GM18498 (cell line): ENCODE measurements around the gene GLO1.

Source experiments
- ATAC-seq: cut with Tn5 transposase; IDR thresholded peaks from one replicate; pipeline ENCODE4 v1.9.1; 2021; ENCODE audit warnings: mild to moderate bottlenecking, moderate library complexity; ENCODE audit not compliant: unreplicated experiment

Gene GLO1

DNA sequence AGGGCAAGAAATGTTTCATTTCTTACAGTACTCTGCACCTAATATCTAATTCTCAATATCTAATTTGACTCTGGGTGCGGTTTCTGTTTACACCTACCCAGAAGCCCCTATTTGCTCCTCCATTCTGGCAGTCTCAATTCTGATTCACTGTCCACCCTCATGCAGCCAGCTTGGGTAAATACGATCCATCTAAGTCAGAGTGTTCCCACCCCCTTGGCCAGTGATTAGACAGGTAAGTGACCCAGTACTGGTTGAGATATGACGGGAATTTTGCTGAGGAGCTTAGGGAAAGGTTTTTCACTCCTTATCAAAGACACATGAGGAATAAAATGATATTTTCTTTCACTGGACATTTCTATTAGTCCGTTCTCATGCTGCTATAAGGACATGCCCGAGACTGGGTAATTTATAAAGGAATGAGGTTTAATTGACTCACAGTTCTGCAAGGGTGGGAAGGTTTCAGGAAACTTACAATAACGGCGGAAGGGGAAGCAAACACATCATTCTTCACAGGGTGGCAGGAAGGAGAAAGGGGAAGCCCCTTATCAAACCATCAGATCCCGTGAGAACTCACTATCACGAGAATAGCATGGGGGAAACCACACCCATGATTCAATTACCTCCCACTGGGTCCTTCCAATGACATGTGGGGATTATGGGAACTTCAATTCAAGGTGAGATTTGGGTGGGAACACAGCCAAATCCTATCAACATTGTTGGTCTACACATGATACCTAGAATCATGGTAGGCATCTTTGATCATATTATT, 29.4 kb downstream of the GLO1 start:
- ATAC-seq: no peak

DNA sequence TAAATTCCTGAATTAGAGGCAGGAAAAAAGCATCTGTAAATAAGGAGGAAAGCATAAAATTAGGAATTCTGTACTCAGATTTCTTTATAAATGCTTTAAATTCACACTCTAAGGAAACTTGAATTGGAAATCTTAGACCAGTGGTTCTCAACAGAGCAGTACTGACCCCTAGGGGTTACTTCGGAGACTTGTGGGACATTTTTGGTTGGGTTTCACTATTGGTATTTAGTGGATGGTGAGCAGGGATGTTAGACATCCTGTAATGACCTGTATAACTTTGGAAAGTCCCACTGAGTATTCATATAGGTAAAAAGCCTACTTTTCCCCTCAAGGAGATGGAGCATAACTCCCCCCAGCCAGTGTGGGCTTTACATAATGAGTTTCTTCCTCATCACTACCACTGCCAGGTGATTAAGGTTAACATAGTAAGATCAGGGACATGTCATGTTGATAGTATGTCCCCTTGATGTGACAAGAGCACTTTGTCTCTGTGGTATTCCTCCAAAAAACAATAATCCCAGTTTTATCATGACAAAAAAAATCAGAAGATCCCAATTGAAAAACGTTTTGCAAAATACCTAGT, 31.0 kb downstream of the GLO1 start:
- peak; percentile 81 for ATAC-seq

DNA sequence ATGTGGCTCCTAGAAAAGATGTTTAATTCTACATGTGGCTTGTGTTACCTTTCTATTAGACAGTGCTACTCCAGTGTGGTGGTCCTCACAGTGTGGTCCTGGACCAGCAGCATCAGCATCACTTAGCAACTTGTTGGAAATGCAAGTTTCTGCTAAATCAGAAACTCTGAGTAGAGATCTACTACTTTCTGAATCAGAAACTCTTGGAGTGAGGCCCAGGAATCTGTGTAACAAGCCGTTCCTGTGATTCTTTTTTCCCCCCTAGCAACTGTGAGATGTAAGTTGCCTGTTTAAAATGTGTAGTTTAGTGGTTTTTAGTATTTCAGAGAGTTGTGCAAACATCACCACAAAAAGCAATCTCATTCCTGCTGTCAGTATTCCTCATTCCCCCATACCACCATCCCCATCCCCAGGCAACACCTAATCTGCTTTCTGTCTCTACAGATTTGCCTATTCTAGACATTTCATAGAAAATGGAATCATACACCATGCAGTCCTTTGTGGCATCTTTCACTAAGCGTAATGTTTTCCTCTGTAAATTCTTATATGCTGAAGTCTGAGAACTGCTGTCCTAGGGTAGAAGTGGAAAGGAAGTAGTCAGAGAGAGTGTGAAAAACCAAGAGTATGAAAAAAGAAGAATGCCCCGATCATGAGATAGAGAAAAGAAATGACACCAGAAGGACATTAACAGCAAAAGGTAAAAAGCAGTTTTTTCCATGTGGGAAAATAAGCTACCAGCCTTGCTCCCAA, 44.4 kb downstream of the GLO1 start:
- no peak for ATAC-seq

DNA sequence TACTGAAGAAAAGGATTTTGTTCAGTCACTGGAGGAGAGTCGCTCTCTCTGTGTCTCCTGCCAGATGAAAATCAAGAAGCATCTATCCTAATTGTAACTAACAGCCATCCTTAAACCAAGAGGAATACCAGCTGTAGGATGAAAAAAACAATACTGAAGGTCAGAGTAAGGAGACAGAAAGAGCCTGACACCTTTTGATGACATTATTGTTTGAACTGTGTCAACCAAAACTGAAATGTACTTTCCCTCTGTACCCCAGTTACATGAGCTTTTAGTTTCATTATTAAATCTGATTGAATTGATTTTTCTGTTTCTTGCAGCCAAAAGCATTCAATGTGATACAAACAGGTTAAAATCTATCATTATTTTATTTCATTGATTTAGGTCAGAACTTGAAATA, 46.0 kb downstream of the GLO1 start:
- no peak for ATAC-seq

DNA sequence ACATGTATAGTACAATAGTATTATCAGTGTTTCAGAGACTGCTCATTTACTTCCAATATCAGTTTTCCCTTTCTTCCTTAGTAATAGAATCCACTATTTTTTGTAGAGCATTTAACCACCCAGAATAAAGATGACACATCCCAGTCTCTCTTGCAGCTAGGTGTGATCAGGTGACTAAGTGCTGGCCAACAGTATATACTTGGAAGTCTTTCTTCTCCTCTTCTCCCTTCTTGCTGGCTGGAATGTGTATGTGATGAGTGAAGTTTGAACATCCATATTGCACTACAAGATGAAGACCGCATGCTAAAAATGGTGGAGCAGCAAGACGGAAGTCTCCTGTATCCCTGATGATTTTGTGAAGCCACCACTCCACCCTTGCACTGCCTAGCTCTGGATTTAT, 48.7 kb downstream of the GLO1 start:
- ATAC-seq: no peak

DNA sequence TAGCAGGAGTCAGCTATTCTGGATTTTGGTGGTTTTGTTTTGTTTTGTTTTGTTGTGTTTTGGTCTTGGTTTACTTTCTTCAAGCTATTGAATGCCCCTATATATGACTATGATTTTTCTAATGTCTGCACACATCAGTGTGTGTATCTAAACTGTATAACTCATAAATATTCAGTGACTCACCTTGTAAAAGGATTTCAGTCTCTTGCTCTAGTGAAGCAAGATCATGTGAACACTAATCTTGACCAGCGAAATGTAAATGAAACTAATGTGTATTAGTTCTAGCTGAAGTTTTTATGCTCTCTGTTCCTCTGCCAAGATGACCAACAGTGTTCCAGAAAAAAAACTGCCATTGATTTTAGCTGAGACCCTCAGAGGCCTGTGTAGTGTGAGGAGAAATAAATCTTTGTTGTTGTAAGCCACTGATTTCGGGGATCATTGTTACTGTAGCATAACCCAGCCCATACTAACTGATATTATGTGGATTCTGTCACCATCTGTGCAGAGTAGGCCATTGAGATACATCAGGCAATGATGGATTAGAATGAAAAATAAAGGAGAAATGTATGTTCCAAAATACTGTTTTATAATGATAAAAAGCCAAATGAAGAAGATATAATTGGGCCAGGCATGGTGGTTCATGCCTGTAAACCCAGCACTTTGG, 51.7 kb downstream of the GLO1 start:
- no peak for ATAC-seq

DNA sequence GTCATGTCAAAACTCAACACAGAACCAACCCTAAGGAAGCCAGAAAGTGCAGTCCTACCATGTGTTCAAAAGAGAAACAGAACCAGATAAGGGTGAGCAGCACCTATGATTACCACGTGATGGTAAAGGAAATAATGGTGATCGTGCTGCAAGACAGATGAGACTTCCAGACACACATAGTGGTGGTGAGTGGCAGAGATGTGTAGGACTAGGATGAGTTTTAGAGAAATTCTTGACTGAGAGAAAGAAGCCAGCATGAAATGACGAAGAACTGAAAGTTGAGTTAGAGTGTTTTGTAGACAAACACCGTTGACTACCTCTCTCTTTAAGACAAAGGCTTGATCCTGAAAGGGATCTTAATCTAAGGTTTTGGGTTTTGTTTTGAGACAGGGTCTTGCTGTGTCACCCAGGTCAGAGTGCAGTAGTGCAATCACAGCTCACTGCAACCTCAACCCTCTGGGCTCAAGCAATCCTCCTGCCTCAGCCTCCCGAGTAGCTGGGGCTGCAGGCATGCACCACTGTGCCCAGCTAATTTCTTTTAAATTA, 52.7 kb downstream of the GLO1 start:
- ATAC-seq: no peak

DNA sequence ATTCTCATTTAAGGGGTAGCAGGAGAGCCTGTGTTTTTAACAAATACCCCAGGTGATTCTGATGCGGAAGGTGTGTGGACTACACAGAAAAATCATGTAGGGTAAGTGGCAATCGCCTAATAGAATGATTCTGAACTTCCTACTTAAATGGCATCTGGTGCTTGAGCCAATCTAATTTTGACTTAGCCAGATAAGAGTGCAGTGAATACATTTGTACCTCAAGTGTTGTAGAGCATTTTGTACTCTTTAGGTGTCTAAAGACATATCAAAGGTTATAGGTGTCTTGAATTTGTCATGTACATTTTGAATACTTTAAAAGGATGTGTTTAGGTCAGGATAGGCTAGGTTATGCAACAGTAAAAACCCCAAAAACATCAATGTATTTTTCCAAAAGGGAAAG, 53.2 kb downstream of the GLO1 start:
- ATAC-seq: no peak

DNA sequence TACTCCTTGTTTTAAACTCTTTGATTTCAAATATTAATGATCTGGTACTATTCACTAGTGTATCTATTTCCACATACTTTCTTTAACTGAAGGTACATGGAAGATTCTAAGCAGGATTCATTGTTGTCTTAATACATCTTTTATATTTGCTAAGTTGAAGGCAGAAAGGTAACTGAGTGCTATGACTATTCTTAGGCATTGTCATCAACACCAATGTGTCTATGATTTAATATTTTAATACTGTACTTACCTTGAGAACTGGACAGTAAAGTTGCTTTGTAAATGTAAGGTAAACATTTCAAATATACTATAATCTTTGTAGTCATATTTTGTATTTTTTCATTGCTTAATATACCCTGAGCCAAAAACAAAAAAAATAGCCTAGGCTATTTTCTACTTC, 54.3 kb downstream of the GLO1 start:
- no peak for ATAC-seq

DNA sequence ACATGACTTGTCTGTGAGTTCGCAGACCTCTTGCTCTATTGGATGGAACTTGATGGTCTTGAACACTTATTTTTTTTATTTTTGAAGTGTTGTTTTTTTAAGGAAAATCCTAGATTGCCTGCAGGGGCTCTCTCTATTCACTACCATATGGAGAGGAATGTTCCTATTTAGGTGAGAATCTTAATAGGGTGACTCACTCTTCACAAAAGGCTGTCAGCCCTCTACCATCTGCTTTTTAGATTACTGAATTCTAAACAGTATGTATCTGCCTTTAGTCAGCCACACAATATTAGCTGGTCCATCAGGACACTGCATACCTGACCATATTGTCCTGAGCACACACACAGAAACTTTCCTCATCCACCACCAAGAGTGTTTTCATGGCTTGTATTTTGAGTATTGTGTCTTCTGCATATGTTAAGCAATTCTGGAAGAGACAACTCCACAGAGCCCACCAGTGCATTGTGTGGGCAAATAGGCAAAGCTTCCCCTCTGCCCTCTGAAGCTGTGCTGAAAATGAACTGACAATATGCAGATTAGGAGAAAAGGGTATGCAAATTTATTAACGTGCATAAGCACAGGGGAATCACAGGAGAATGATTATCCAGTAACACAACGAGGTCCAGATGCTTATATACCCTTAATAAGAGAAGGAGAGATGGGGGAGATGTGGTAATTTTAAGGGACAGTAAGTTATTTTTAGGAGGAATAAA, 56.6 kb downstream of the GLO1 start:
- no peak for ATAC-seq

DNA sequence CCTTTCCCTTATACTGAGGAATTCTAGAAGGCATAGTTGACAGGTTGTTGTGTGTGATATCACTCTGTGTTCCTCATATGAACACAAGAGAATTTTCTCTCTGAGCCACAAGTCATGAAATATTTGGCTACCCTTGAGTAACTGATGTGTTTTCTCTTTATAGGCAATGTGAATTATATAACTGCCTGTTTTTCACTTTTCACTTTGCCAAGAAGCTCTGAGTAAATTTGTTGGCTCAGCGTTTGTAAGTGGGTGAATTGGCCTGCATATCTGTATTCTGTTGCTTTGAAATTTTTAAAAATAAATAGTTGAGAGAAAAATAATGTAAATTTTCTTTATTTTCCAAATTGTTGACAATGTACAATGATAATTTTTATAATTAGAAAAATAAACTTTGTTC, 58.0 kb downstream of the GLO1 start:
- no peak for ATAC-seq

DNA sequence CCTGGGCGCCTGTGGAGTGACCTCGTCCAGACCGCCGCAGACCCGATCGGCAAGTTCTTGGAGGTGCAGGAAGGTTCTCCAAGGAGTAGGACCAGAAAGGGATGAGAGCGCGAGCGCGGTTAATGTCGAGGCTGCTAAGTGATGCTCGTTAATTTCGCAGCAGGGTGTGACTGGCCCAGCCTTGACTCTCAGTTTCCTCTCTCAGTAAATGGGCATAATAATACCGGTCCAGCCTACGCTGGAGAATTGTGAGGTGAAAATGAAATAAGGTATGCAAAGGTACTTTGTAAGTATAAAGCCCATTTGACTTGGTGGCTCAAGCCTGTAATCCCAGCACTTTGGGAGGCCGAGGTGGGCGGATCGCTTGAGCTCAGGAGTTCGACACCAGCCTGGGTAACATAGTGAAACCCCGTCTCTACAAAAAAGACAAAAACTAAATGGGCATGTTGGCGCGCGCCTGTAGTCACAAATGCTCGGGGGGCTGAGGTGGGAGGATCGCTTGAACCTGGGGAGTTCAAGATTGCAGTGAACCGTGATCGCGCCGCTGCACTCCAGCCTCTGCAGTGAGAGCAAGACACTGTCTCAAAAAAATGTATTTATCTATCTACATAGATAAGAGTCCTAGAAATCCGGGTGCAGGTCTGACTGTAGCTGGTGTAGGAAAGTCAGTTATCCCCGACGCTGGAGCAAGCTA, 62.6 kb downstream of the GLO1 start:
- ATAC-seq: peak; percentile 11

DNA sequence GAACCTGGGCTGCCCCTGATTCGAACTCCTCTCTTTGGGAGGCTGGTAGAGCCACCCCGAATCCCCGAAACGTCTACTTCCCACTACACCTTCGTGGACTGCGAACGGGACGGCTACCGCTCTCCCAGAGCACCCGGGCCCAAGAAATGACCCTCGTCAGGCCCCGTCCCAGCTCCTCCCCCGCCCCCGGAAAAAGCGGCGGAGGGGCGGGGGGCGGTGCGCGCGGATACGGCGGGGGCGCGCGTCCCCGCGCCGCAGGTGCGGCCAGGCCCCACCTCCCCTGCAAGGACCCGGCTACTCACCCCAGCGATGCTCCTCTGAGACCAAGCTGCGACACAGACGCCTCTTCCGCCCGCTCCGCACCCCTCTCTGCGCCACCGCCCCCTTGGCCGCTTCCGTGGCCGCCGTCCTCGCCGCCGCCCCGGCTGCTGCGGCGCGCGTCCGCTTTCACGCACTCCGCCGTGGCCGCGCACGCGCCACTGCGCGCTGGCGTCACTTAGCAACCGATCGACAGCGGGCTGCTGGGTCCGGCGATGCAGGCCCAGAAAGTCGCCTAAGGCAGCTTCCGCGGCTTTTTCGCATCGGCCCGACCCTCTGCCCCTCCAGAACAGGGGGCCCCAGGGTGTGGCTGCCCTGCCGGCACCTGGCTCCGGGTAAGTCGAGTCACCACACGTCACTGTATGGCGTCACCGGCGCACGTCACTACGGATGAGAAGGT, 63.3 kb downstream of the GLO1 start, which contains the start of gene BTBD9:
TSS of gene BTBD9 (minus strand) at position 432 of the 718 bp plus-strand sequence.
- peak; percentile 87 for ATAC-seq

DNA sequence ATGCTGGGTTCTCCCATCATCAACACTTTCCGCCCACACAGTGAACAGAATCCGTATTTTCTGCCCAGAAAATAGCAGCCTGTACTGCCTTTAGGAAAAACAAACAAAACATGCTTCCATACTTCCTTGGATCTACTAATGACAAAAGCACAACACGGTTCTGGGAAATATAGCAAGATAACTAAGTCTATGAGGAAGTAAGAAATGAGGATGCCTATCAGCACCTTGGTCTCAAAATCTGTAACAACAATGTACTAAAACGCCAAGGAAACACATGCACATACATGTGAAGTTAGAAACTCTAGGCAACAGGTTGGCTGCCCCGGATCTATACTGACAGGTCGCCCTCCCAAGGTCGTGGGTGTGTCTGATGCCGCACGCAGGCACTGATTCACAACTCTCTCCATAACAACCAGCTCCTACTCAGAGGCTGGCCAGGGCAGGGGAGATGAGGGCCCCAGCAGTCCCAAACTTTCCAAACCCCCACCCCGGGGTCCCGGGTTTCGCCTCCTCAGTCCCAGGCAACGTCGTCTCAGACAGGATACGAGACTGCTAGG, 63.9 kb downstream of the GLO1 start:
- peak; percentile 25 for ATAC-seq

DNA sequence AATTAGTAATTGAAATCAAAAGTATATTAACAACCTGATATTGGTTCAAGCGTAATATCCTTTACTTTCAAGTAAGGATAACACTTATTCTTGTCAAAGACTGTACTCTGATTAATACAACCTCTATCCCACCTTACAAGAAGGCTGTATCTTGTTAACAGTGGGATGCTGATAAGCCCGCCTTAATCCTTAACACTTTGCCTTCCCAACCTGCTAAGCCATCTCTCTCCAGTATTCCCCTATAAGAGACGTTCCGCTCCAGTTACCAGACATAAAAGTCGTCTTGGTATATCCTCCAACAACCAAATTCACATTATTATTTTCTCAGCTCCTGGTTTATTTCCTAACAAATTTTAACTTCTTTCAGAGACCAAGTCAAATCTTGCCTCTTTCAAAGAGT, 65.2 kb downstream of the GLO1 start:
- no peak for ATAC-seq

DNA sequence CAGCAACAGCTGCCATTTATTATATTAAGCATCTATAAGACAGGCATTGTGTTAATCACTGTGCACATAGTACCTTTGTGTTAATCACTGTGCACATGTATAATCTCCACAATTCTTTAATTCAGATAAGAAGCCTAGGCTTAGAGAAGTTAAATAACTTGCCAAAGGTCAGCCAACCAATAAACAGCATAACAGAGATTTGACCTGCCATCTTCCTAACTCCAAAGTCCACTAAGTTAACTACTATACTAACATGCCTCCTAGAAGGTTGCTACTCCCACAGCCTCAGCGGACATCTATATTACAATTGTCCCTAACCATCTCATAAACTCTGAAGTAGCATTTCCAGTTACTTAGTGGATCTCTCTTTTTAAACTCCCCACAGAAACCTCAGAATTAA, 66.9 kb downstream of the GLO1 start:
- ATAC-seq: no peak

DNA sequence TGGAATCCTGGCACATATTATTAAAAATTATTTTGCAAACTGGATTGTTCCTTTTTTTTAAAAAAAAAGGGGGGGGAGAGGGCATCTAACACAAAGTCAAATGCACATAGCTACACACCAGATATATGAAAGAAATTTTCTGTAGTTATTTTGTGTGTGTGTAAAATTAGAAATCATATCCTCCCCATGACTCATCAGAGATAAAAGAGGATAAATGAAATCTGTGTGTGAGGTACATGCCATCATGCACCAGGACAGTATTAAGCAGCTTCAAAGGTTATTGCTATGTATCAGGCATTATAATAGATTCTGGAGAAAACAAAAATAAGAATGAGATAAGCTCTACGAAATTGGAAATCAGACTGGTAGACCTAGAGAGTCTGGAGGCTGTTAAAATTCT, 68.4 kb downstream of the GLO1 start:
- ATAC-seq: no peak

DNA sequence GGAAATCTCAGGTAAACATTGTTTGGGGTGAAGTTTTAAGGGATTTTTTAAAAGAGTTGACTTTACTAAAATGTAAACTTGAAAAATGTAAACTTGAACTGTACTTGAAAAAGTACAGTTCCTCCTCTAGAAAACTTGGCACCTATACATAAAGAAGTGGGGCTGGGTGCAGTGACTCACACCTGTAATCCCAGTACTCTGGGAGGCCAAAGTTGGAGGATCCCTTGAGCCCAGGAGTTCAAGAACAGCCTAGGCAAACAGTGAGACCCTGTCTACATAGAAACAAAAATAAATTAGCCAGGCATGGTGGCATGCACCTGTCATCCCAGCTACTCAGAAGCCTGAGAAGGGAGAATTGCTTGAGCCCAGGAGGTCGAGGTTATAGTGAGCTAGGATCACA, 70.5 kb downstream of the GLO1 start:
- no peak for ATAC-seq

DNA sequence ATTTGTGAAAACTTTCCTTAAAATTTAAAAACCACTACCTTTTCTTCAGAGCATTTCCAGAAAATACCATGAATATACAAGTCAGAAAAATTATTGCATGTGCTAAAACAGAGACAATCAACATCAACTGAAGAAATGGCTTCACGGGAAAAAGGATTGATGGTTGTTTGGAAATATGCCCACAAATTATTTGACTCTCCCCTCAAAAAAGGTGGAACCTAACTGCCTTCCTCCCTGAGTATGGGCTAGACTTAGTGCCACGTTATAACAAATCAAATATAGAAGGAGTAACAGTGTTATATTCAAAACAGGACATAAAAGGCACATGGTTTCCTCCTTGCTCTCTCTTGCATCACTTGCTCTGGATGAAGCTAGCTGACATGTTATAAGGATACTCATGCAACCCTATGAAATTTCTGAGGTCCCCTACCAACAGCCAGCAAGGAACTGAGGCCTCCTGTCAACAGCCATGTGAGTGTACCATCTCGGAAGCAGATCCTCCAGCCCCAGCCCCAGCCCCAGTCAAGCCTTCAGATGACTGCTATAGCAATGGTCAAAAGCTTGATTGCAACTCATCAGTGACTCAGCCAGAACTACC, 71.7 kb downstream of the GLO1 start:
- ATAC-seq: no peak
